GM12801 (cell line): Measurements from ENCODE around the gene RECQL.

Experiments used
- TF ChIP-seq, protein P1 (sequence below): IDR thresholded peaks from one replicate; pipeline ENCODE4 v1.5.1; 2011; ENCODE audit warnings: control low read depth; ENCODE audit not compliant: insufficient read length; ENCODE audit errors: extremely low read depth

RECQL gene

DNA sequence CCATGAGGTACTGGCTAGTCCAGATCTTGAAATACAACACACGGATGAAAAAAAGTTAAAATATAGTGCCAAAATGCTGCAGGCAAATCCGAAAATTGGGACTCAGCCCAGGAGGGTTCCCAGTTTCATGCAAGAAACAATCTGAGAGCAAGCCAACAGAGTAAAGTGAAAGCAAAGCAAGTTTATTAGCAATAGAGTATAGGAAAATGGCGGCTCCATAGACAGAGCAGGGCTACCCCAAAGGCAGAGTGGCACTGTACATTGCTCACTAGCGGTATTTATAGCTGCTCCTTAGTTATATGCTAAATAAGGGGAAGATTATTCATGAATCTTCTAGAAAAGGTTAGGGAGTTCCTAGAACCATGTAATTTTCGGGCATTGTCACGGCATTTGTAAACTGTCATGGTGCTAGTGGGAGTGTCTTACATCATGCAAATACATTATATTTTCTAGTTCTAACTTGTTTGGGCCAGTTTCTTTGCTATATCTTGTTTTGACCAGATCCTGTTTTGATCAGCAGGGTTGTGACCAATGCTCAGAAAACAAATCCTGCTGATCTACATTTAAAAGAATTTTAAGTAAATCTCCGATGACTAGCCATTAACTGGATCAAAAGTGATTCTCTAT, 29.1 kb downstream of the RECQL start:
- TF ChIP-seq, protein P1, sequence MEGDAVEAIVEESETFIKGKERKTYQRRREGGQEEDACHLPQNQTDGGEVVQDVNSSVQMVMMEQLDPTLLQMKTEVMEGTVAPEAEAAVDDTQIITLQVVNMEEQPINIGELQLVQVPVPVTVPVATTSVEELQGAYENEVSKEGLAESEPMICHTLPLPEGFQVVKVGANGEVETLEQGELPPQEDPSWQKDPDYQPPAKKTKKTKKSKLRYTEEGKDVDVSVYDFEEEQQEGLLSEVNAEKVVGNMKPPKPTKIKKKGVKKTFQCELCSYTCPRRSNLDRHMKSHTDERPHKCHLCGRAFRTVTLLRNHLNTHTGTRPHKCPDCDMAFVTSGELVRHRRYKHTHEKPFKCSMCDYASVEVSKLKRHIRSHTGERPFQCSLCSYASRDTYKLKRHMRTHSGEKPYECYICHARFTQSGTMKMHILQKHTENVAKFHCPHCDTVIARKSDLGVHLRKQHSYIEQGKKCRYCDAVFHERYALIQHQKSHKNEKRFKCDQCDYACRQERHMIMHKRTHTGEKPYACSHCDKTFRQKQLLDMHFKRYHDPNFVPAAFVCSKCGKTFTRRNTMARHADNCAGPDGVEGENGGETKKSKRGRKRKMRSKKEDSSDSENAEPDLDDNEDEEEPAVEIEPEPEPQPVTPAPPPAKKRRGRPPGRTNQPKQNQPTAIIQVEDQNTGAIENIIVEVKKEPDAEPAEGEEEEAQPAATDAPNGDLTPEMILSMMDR, result no peak

DNA sequence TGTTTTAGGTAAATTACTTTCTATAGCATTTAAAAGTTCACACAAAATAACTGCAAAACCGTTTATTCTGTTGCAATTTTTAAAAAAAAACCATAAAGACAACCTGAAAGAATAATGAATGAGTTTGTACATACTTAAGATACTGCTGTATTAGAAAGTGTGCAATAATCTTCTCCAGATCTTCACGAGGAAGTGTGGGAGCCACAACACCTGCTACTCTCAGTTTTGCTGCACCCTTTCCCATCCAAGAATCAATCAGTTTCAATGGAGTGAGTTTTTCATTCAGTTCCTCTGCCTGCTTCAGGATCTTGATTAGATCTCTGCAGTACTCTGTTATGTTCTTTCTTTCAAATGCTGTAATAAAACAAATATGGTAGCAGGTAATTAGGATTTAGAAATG, 30.1 kb downstream of the RECQL start:
- TF ChIP-seq, protein P1, result no peak

DNA sequence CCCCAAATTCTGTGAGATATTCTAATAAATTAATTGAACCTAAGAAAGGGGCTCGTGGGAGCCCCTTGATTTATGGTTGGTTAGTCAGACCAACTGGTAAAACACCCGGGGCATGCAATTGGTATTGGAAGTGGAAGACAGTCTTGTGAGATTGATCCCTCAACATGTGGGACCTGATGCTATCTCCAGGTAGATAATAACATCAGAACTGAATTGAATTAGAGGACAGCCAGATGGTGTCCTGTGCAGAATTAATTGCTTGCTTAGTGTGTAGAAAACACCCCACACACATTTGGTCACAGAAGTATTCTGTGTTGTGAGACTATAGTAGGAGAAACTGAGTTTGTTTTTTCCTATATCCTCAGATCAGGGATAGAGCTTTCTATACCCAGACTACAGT, 42.0 kb downstream of the RECQL start:
- TF ChIP-seq, protein P1, result no peak

DNA sequence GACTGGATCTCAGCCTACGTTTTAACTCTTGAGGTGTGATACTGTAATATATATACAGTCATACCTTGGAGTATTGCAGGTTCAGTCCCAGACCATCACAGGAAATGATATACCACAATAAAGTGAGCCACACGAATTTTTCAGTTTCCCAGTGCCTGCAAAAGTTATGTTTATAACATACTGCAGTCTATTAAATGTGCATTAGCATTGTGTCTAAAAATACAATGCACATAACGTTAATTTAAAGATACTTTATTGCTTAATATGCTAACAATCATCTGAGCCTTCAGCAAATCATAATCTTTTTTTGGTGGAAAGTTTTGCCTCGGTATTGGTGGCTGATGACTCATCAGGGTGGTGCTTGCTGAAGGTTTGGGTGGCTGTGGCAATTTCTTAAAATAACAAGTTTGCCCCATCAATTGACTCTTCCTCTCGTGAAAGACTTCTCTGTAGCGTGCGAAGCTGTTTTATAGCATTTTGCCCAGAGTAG, 45.1 kb downstream of the RECQL start:
- TF ChIP-seq, protein P1, result no peak

DNA sequence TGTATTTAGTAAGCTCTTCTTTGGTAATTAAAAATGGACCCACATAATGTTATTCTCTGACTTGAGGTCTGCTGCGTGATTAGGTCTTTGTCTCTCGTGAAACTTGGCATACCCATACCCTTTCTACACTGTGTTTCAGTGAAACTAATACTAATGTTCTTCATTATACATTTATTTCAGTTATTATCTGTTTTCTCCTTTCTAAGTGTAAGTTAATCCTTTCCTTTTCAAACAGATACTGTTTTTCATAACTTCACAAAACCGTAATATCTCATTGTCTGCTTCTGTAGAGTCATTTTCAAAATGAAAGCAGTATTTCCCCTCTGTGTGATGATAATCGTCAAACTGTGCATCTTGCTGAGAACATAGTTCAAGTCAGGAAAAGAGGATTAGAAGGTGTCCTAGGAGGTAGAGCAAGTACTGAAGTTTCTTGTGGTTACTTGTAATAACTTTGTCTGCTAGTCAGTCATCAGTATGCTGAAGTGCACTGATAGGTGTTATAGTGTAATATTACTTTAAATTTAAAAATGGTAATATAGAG, 48.1 kb downstream of the RECQL start:
- TF ChIP-seq, protein P1, result no peak

DNA sequence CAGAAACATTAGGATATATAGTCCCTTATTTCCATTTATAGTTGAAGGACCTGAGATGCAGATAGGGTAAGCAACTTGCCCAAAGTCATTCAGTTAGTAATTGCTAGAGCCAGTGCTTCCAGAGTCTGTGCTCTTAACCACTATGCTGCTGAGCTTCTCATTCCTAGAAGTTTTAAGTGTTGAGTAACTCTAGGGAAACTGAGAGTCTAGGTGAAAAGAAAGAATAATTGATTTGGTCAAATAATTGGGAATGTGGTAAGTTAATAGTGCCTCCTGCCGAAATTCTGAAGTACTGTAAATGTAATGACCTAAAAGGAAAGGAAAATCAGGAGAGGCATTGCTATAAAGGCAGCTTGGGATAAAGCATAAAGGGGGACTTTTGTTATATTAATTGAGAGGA, 49.9 kb downstream of the RECQL start:
- TF ChIP-seq, protein P1, result no peak

DNA sequence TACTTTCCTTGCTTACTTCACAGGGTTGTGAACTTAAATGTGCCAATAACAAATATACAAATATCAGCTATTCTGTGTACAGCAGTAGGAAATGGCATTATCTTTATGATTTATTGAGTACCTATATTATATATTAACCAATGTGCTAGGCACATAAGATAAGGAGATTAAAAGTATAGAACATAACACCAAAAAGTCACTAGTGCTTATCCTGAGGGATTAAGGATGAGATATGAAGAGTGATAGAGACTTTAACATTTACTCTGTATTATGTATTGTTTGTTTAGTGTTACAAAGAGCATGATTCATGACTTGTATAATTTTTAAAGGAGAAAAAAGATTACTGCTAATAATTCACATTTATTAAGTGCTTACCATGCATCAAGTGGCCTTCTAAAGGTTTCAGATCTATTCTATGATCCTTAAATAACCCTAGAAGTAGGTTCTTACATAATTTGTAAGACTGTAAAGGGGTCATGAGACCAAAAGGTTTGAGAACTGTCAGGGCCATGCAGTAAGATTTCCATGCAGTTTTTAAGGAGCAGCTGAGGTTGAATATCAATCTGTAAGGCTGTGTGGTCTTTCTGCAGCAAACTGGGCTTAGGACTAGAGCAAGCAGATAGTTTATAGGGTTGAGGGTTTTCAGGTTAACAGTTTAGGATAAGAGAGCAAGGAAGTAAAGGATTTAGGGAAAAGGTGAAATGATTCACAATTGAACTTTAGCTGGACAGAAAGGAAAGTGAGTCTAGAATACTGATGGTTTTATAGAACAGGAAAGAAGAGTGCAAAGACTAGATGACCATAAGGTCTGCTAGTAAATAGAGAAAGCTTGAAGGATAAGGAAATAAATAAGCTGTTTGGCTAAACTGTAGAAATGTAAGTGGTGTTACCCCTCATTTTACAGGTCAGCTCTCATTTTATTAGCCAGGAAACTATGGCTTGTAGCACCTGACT, 57.0 kb downstream of the RECQL start:
- TF ChIP-seq, protein P1, result no peak
